NK-92 (cell line): ENCODE measurements around the gene RAC3.

Experiments
- DNase-seq: peaks from one replicate; lab custom pipeline; 2025; ENCODE audit not compliant: unreplicated experiment; lab: John Stamatoyannopoulos, UW

Gene RAC3

DNA sequence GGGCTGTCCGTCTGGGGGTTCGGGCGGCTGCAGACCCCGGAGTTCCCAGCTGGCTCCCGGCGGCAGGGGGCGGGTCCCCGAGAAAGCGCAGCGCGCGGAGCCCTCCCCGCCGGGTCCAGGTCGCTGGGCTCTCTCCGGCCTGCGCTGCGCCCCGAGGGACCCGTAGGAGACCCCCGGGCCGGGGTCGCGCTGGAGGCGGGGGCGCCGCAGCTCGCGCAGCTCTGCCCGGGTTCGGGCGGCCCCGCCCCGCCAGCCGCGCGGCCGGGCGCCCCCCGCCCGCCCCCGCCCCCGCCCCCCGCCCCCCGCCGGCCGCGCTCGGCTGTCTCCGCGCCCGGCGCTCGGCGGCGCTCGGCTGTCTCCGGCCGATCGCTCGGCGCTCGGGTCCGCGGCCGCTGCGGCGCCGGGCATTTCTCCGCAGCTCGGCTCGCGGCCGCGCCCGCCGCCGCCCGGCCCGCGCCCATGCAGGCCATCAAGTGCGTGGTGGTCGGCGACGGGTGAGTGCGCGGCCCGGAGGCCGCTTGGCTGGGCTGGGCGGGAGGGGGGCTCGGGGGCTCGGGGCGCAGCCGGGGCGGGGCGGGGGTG lies at the start of gene RAC3:
TSS of gene RAC3 (plus strand) at position 376 of the 582 bp plus-strand sequence. CDS start at position 460, 84 bp downstream.
- no peak for DNase-seq

- no peak for DNase-seq
These were observed 48.4 kb upstream of the RAC3 start for GRCh38 chr17:81983011-81983638.

DNA sequence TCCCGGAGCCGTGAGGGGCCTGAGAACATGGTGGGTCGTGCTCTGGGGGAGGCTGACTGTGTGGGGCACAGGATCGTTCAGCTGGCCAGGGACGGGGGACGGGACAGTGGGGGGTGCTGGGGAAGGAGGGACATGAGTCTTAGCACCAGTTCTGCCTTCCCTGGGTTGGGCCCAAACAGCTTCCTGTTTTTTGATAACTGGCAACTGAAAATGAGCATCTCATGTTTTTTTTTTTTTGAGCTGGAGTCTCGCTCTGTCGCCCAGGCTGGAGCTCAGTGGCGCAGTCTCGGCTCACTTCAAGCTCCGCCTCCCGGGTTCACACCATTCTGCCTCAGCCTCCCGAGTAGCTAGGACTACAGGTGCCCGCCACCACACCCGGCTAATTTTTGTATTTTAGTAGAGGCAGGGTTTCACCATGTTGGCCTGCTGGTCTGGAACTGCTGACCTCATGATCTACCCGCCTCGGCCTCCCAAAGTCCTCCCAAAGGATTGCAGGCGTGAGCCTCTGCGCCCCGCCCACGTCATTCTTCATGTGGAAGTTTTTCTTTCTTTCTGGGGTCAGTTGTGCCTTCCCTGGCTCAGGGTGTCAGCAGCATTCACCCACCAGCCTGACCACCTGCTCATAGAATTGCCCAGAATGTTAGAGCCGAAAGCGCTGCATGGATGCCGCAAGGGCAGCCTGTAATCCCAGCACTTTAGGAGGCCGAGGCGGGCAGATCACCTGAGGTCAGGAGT lies 47.7 kb upstream of the RAC3 start:
- no peak for DNase-seq

GRCh38 chr17:81984773-81985410 lies 46.6 kb upstream of the RAC3 start:
- DNase-seq, result no peak

GRCh38 chr17:81986606-81987005 lies 44.9 kb upstream of the RAC3 start:
- no peak for DNase-seq

GRCh38 chr17:81987161-81987770 lies 44.2 kb upstream of the RAC3 start:
- DNase-seq, result no peak

DNA sequence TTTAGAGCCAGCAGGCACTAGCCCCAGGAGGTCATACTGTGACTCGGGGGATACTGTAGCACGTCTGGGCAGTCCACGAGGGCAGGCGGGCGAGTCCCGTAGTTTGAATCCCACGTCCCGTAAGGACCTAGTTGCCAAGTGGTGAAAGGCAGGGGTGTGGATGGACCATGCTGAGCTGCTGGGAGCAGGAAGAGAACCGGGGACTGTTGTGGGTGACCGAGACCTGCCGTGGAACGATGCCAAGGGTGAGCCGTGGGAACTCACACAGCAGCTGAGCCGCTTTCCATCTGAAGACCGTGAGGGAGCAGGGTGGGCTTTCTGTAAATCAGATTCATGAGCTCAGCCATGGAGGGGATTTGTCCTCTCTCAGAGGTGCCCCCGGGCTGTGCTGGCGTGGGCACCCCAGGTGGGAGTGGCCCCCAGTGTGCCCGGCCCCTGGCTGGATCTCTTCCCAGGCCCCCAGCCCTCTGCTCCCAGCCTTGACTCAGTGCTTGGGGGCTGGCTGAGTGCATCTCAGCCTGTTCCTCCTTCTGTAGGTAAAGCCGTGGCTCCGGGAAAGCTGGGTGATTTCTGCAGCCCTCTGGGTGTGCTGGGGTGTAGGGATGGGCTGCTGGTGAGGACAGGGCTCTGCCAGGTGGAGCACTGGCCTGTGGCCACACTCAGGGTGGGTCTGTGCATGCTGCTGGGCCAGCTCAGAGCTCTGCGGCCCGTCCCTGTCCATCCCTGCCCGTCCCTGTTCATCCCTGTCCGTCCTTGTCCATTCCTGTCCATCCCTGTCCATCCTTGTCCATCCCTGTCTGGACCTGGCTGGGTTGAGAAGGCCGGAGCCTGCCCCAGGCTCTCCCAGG lies 40.4 kb upstream of the RAC3 start:
- DNase-seq, result no peak

DNA sequence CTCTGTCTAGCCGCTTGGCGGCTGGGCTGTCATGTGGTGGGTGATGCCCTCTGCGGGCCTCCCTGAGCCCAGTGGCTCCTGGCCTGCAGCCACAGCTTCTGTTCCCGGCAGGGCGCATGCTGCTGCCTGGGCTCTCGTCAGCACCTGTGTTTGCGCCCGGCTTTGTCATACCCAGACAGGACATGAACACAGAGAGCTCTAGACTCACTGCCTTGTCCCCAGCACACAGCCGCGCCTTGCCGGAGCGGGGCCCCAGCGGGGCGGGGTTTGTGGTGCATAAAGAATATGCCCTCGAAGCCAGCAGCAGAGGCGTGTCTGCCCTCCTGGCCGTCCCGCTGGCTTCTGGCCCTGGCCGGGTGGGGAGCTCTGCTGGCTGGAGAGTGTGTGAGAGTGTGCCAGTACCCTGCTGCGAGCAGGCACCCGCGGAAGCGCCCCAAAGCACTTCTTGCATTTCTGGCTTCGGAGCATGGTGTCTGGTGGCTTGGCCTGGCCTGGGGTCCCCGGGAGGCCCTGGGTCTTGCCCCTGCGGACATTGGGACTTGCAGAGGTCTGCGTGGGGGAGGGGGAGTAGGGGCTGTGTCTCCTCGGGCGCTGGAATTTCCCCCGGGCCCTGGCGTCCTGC lies 39.7 kb upstream of the RAC3 start:
- no peak for DNase-seq

- no peak for DNase-seq
These were observed 39.0 kb upstream of the RAC3 start for GRCh38 chr17:81992306-81993102.

GRCh38 chr17:81993729-81994592 lies 37.5 kb upstream of the RAC3 start:
- DNase-seq, result no peak

DNA sequence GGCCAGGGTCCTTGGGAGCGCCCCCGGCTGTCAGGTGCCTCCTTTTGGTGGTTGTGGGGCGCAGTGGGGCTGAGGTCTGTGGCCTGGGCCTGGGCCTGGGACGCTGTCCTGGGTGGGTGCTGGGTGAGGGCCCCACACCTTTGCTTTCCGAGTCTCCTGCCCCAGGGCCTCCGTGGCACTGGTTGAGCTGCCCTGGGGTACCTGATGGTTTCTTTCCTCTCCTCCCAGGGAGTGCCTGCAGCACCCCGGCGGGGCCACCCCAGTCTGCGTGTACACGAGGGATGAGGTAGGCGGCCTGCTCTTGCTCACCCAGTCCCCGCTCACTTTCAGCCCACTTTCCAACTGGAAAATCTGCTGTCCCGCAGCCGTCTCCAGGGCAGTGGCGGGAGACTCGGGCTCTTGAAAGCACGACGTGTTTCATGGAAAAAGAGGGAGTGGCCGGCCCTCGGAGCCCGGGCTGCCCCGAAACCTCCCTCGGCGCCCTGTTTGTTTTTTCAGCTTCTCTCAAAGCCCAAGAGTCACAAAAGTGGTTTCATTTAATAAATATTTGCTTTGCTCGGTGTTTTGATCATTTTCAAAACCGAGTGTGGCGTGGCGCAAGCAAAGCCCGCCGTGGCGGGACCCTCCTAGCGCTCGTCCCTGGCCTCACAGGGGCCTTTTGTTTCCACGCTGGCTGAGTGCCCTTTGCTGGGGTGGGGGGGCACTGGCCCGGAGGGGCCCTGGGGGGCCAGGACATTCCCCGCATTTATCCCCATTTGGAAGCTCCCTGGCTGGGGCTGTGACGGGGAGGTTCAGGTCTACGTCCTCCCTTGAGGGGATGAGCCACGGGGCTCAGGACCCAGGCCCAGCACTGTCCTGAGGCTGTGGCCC lies 36.6 kb upstream of the RAC3 start:
- DNase-seq, result no peak

GRCh38 chr17:81995463-81996231 lies 35.8 kb upstream of the RAC3 start:
- no peak for DNase-seq

DNA sequence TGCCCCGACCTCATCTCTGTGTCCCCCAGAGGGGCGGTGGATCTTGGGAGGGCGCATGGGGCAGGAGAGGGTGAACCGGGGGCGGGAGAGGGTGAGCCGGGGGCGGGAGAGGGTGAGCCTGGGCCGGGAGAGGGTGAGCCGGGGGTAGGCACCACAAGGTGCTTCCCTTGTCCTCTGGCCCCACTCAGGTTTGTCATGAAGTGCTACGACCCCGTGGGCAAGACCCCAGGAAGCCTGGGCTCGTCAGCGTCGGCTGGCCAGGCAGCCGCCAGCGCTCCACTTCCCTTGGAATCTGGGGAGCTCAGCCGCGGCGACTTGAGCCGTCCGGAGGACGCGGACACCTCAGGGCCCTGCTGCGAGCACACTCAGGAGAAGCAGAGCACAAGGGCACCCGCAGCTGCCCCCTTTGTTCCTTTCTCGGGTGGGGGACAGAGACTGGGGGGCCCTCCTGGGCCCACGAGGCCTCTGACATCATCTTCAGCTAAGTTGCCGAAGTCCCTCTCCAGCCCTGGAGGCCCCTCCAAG lies 35.2 kb upstream of the RAC3 start:
- DNase-seq, result no peak

- DNase-seq, result no peak
These were observed 34.6 kb upstream of the RAC3 start for GRCh38 chr17:81996757-81997441.

DNA sequence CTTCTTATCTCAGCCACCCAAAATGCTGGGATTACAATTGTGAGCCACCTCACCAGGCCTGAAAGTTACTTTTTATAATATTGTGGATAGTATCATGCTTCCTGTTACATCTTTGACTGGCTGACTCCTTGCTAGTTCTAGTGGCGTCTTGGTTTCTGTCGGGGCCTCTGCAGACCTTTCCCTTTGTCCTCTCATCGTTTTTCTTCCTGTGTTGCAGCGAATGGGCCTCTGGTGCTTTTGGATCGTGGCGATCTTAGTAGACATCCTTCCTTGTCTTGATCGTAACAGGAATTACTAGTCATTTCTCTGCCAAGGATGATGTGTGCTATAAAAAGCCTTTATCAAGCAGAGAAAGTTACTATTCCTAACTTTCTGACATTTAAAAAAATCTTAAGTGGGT lies 33.3 kb upstream of the RAC3 start:
- DNase-seq, result no peak
